EL (cell line): ENCODE data around the gene TMC4.
A peak's percentile ranks its signal among the peaks of the same experiment; 100 is the strongest.

Experiments
- DNase-seq: peaks from one replicate; pipeline ENCODE4 v3.0.0-alpha.2; 2016

The TMC4 gene

DNA sequence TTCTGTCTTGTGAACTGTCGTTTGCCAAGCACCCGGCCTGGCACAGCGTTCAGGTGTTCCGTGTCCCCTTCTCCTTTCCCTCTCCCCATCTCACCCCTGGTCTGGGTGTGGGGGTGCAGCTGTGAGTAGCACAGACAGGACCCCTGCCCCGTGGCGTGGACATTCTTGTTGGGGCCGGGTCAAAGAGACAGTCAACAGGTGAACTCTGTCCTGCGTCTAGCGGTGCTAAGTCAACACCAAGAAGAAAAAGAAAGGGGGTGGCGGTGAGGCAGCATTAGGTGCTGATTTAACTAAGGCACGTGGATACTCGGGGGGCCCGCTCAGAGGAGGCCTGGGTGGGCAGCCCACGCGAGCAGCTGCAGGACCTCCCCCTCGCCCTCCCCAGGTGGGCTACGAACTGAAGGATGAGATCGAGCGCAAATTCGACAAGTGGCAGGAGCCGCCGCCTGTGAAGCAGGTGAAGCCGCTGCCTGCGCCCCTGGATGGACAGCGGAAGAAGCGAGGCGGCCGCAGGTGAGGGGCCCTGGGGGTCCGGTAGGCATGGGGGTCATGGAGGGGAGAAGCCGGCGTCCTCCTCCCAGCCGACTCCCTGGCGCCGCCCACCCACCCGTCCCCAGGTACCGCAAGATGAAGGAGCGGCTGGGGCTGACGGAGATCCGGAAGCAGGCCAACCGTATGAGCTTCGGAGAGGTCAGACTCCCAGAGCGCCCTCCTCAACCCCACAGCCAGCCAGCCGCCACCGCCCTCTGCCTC lies 45.1 kb downstream of the TMC4 start:
- no peak for DNase-seq

GRCh38 chr19:54125713-54126112 lies 47.2 kb downstream of the TMC4 start:
- no peak for DNase-seq

- DNase-seq, result no peak
Measured at GRCh38 chr19:54124393-54124792, 48.6 kb downstream of the TMC4 start.

GRCh38 chr19:54123682-54124081 lies 49.3 kb downstream of the TMC4 start:
- no peak for DNase-seq

GRCh38 chr19:54121259-54121658 lies 51.7 kb downstream of the TMC4 start:
- DNase-seq, result no peak

DNA sequence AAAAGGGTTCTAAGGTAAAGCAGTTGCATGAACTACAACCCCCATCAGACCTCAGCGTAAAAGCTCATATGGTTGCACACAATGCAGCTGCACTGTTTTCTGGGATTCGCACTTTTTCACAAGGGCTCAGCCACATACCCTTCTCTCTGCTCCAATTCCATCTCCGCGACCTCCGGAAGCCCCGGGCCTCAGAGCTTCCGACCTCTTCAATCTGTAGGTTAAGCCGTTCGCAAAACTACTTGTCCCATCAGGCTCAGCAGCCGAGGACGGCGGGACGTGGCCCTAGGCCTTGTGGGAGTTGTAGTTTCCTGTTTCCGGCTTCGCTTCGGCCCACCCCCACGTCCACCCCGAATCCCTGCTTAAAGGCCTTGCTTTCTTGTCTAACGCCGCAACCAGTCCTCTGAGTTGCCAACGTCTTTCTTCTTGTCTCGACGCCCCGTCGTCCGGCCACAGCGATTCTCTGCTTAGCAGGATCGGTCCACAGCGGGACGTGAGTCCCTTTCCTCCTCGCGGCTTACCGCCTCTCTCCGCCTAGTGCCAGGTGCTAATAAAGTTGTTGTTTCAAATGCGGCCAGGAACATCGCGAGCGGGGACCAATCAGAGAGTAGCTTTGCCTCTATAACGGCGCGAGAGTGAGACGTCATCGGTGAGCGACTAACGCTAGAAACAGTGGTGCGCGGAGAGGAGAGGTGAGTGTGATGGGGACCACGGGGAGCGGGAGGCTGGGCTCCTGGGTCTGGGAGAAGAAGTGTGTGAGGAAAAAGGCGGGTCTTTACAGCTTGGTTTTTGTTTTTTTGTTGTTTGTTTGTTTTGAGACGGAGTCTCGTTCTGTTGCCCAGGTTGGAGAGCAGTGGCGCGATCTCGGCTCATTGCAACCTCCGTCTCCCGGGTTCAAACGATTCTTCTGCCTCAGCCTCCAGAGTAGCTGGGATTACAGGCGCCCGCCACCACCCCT lies 57.6 kb downstream of the TMC4 start, which contains the start of the genes PRPF31 and TFPT:
TSS of gene PRPF31 (plus strand) at position 646 of the 955 bp plus-strand sequence. CDS start 2,525 bp downstream, outside the sequence.
TSS of gene TFPT (minus strand) at position 549 of the 955 bp plus-strand sequence. CDS start at position 161, 388 bp downstream.
- peak; percentile 98 for DNase-seq

- peak; percentile 52 for DNase-seq
Measured at GRCh38 chr19:54114340-54115108, 58.4 kb downstream of the TMC4 start.
